NOMO-1 treated with DMSO at 0.1 percent for 48 hours (cell line): ENCODE results near the gene CRTC1.

ENCODE experiments used
- DNase-seq: peaks from one replicate; lab custom pipeline; 2025; ENCODE audit not compliant: unreplicated experiment; lab: John Stamatoyannopoulos, UW

Gene CRTC1

DNA sequence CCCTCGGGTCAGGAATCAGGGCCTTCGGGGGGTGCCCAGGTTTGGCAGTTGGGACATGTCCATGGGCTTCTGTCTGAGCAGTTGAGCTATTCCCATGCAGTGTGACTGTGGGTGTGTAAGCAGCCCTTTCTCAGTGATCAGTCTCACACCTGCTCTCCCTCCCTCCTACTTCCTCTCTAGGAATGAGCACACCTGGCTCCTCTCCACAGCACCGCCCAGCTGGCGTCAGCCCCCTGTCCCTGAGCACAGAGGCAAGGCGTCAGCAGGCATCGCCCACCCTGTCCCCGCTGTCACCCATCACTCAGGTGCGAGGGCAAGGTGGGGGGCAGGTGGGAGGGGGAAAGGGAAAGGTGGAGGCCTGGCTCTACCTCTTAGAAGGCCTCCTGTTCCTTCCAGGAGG, 81.7 kb downstream of the CRTC1 start:
- DNase-seq, result no peak

DNA sequence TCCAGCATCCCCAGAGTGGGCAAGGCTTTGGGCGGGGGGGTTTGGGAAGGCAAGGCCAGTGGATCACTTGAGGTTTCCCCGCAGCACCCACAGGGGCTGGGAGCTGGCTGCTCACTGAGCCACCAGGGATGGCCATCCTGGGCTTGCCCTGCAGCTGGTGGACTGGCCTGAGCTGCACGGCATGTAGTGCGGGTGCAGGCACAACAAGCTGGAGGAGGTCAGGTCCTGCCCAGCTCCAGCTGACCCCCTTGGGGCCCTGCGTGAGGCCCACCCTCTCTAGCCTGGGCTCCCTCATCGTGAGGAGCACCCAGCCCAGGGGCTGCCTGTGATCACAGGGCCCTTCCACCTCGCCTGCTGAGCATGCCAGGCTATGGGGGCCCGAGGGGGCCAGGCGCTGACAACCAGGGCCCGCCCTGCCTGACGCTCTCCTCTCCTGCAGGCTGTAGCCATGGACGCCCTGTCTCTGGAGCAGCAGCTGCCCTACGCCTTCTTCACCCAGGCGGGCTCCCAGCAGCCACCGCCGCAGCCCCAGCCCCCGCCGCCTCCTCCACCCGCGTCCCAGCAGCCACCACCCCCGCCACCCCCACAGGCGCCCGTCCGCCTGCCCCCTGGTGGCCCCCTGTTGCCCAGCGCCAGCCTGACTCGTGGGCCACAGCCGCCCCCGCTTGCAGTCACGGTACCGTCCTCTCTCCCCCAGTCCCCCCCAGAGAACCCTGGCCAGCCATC, 84.7 kb downstream of the CRTC1 start:
- no peak for DNase-seq

DNA sequence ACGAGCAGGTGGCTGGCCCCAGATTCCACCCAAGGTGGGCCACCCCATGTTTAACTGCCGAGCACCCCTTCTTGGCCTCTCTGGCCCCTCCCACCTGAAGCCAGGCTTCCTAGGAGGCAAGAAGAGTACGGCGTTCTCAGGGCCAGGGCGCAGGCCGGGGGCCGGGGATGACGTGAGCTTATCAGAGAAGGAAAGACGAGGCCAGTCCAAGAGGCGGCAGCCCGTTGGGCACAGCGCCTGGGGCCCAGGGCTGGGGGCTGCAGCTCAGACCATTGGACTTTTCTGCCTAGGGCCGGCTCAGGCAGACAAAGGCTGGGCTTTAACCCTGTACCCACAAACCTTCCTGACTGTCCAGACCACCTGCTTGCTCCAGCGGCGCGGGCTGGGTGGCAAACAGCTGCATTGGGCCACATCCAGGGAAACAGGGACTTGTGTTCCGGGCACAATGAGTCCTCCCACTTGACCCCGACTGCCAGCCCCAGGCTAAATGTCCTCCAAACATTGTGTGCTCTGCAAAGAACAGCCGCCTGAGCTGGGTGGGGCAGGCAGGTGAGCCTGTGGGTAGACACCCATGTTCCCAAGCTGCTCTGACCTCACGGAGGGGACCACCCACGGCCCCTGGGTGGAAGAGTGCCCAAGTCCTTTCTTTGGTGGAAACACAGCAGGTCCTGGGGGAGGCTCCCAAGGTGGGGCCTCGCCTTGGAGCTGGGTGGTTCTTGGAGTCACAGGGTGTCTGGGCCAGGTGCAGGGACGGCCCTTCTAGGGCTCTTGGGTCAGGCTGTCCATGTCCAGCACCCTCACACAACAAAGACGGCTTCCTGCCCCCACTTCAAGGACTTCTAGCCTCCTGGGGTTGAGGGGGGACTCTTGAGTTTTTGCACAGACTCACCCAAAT, 85.8 kb downstream of the CRTC1 start:
- no peak for DNase-seq

DNA sequence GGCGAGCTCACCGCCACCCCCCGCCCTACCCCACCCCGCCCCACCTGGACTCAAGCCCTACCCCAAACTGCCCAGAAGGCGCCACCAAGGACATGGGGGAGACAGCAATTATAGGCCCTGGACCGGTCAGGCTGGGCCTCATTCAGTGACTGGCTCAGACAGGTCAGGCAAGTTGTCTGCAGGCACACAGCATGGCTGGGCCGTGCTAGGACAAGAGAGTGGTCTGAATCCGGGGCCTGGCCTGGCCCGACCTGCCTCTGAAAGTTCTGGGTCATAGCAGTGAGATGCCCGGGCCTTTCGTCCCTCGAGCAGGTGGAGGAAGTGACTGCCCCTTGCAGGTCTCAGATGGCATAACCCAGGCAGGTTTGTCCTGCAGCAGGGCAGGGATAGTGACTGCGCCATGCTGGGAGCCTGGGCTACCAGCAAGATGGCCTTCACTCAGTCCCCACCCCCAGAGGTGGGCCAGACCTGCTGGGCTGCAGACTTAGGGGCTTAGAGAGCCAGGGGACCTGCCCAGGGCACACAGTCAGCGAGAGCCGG, 86.6 kb downstream of the CRTC1 start:
- no peak for DNase-seq

DNA sequence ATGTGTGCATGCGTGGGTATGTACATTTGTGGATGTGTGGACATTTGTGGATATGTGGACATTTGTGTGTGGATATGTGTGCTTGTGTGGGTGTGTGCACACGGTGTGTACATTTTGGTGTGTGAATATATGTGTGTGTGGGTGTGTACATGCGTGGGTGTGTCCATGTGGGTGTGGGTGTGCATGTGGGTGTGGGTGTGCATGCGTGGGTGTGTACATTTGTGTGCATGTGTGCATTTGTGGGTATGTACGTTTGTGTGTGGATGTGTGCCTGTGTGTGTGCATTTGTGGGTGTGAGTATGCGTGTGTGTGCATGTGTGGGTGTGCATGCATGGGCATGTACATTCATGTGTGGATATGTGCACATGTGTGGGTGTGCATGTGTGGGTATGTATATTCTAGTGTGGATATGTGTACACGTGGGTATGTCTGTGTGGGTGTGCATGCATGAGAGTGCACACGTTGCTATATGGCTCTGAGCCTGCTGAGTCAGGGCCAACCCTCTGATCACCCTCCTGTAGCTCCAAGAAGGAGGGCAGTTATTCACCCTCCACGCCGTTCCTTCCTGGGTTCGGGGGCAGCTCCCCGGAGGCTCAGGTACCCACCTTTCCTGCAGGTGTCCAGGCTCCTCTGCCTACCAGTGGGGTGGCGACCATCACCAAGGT, 87.3 kb downstream of the CRTC1 start:
- no peak for DNase-seq

DNA sequence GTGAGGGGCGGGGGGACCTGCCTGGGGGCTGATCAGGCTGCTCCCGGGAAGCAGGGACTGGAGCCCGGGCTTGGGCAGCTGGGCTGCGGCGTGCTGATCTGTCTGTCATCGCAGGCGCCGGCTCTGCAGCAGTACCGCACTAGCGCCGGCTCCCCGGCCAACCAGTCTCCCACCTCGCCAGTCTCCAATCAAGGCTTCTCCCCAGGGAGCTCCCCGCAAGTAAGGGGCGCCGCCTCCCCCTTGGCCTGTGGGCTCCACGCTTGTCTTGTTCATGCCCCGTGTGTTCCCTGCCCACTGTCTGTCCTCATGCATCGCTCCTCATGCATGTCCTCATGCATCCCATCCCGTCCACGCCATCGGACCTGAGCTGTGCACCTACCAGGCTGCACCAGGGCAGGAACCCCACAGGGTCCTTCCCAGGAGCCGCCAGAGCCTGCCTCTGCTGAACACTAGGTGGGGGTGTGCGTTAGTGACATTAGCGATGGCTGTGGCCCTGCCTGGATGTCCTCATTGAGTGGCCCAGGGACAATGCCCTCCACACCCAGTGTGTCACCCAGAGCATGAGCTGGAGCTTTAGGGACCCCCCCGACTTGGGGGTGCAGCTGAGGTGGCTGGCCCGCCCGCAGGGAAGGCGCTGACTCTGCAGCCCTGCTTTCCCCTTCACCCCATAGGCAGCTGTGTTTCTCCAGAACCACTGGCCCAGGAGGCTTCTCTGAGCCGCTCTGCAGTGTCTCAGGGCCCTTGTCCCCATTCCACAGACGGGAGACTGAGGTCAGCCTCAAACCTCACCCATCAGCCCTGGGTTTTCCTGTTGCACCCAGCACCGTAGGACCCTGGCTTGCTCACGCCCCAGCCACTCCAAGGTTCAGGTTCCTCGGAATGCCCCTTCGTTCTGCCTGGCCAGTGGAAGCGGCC, 88.1 kb downstream of the CRTC1 start:
- DNase-seq, result no peak

DNA sequence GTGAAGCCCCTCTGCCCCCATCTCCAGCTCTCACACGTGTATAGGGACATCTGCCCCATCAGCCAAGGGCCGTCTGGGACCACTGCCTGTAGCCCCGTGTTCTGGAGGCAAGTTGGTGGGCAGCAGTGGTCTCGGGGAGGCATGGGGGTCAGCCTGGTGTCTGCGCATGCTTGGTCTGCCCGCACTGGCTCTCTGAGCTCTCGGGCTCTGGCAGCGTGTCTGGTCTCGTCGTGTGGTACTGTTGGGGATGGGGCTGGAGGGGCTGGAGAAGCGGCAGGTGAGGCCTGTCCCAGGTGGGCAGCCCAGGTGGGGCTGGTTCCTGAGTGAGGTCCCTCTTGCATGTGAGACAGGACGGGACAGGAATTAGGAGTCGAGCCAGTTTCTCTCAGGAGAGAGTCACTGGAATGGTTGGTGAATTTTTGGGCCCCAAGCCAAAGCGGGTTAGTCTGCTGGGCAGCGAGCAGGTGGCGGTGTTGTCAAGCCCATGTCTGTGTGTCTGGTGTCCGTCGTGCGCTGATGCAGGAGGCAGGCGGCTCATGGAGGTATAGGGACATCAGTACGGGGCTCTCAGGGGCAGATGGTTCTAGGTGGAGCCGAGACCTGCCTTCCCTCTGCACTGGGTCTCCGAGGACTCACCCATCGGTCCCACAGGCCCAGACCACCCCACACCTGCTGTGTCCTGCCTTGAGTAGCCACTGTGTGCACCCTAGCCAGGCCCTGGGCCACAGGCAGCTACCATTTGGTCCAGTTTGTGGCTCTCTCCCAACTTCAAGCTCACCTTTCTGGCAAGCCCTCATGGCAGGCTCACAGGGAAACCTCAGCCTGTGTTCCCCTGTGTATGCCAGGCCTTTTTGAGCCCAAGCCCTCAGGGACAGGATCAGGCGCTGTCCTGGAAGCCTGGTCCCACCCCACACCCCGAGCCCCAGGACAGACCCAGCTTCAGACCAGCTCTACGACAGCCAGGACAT, 89.4 kb downstream of the CRTC1 start:
- no peak for DNase-seq

DNA sequence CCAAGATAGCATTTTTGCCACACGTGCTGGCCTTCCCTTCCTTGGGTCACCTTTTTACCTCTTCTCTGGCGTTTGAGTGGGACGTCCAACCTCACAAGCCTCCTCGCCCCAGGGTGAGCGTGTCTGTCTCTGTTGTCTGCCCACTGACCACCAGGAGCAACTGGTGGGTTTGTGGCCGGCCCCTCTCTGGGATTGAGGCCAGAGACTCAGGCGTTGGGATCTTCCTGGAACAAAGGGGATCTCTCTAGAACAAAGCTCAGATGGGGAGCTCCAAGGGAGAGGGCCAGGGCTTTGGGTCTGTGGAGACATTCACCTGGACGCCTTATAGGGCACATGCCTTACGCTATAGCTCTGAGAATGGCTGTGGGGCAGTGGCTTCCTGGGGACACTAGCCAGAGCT, 90.2 kb downstream of the CRTC1 start:
- no peak for DNase-seq

DNA sequence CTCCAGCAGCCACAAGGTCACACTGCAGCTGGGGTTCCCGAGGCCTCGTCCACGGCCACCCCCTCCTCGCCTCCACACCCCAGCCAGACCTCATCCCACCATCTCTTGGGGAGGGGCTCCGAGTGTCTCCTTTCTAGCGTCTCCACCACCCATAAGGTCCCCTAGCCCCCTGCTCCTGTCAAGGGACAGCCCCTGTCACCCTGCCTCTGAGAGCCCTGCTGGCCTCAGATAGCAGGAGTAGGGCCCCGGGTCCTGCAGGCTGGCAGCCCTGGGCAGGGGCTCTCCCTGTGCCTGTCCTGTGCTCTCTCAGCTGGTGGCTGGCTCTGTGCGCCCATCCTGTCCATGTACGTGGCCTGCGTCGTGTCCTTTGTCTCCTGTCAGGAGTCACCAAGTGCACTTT, 90.6 kb downstream of the CRTC1 start:
- no peak for DNase-seq

DNA sequence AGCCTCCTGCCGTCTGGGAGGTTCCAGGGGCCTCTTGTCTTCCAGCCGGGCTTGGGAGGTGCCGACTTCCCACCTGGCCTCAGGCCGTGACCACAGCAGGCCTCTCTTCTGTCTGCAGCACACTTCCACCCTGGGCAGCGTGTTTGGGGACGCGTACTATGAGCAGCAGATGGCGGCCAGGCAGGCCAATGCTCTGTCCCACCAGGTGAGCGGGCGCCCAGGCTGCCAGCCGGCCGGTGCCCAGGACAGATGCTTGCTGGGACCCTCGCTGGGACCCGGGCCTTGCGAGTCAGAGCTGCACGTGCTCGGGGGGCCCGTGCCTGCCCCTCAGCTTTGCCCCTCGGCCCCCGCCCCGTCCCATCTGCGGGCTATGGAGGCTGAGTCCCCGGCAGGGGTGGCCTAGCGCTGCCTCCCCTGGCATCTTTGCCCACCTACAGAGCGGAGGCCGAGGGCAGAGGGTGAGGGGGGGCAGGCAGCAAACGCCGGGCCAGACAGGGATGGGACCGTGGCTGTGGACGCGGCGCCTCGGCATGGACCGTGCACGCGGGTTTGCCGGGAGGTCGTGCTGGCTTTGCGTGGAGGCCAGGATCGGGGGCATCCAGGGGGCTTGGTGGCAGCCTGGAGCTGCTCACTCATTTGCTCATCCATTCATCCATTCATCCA, 91.4 kb downstream of the CRTC1 start:
- no peak for DNase-seq

DNA sequence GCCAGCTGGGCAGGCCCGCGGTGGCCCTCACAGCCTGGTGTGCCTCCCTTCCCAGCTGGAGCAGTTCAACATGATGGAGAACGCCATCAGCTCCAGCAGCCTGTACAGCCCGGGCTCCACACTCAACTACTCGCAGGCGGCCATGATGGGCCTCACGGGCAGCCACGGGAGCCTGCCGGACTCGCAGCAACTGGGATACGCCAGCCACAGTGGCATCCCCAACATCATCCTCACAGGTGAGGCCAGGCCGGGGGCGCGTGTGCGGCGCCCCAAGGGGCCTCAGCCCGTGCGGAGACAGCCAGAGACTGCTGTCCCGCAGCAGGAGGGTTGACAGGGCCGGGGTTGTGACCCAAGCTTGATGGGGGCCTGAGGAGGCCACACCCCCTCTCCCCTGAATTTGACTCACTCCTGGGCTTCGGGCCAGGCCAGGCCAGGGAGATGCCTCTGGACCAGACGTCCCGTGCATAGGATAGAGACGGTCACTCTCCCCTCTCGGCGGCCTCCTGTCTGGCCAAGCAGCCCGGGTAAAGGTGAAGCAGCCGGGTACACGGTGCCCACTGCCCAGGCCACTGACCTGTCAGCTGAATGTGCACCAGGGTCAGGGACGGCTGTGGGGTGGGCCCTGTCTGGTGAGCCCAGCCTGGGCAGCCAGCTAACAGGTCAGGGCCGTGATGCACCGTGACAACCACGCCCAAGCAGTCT, 92.3 kb downstream of the CRTC1 start:
- DNase-seq, result no peak

DNA sequence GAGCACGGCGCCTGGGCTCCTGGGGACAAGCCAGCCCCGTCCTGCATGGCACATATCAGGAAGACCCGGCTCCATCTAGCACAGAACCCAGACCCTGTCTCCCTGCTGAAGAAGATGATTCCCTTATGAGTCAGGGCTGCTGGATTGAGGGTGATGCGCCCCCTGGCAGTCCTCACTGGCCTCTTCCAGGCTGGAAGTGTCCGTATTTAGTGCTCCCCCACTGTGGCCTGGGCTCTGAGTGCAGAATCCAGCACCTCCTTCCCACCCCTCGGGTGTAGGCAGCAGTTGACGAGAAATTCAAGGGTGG, 92.8 kb downstream of the CRTC1 start:
- no peak for DNase-seq

DNA sequence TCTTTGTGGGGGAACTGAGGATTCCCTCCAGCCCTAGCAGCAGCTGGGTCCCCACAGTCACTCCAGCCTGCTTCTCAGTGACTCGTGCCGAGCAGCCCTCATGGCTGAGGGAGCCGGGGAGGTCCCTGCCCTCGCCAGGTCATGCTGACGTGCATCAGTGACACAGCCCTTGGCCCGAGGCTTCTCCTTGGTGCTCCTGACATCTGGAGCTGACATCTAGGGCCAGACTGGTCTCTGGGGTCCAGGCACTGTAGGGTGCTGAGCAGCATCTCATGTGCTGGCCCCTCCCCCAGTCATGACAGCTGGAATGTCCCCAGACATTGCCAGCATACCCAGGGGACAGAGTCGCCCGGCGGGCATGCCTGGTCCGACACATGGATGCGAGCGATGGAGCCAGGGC, 93.3 kb downstream of the CRTC1 start:
- DNase-seq, result no peak

DNA sequence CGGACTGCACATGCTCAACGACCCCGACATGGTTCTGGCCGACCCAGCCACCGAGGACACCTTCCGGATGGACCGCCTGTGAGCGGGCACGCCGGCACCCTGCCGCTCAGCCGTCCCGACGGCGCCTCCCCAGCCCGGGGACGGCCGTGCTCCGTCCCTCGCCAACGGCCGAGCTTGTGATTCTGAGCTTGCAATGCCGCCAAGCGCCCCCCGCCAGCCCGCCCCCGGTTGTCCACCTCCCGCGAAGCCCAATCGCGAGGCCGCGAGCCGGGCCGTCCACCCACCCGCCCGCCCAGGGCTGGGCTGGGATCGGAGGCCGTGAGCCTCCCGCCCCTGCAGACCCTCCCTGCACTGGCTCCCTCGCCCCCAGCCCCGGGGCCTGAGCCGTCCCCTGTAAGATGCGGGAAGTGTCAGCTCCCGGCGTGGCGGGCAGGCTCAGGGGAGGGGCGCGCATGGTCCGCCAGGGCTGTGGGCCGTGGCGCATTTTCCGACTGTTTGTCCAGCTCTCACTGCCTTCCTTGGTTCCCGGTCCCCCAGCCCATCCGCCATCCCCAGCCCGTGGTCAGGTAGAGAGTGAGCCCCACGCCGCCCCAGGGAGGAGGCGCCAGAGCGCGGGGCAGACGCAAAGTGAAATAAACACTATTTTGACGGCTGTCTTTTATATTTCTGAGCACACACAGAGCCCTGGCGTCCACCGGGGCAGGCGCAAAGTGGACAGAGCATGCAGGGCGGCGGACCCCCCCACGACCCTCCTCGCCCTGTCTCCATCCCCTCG, 94.0 kb downstream of the CRTC1 start:
- DNase-seq, result no peak

DNA sequence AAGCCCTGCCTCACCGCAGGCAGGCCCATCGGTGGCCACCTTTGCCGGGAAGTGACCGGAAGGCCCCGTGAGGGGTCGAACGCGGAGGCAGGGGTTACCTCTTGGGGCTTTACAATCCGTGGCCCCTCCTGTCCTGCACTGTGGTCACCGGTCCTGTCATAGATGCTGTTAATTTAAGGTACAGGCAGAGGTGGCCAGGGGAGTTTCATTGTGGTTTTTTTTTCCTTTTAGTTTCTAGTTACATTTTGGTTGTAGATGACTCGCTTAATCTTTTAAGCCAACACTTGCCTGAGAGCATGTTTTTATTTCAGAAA, 94.6 kb downstream of the CRTC1 start:
- DNase-seq, result no peak

DNA sequence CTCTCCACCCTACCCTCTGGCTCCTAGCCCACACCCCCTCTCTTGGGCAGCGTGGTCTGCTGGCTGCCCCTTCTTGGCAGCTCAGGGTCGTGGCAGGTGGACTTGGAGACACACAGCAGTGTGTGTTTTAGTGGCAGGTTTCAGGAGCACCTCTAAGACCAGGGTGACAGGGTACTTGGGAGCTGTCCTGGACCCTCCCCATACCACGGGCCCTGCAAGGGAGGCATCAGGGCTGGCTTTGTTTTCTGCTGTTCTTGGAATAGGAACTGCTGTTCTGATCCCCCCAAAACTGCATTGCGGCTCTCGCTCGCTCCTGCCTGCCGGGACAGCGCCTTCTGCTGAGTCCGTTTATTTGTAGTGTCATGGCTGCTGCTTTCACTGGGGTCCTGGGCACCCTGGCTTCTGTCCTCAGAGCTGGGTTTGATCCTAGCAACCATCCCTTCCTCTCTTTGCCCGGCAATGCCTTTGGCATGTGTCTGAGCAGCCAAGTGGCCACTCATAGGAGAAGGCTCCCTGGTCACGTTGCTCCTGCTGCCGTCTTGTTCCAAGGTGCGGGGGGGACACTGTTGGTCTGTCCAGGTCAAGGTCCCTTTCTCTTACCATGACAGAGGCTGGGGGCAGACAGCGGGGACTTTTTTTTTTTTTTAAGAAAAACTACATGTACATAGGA, 95.5 kb downstream of the CRTC1 start:
- no peak for DNase-seq

DNA sequence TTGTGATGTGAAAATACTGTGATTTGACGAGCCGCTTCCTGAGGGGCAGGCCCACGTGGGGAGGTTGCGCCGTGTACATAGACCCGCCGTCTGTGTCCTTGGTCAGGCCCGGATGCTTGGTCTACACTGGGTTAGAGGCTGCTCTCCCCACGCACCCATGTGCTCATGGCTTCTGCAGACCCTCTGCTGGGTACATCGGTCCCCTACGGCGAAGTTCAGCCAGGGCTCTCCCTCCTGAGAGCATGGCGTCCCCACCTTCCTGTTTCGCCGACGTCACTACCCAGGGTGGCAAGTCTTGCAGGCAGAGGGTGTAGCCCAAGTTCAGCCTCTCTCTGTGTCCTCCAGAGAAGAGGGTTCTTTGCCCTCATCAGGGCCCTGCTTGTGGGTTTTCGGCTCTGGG, 96.6 kb downstream of the CRTC1 start:
- DNase-seq, result no peak
